Anterior cingulate cortex (tissue), 58 donors: ENCODE results near the gene MFSD11.
"Not testable (repeated sequence)": the region's sequence is repeated elsewhere in the genome, so short reads cannot be mapped to it uniquely, and the experiment has no call there.

Experiments
- DNase-seq, 58 donors: peaks; one replicate each; lab custom pipeline; 2025; lab: John Stamatoyannopoulos, UW

The MFSD11 gene

GRCh38 chr17:76725580-76726230, 12.2 kb upstream of the MFSD11 start:
- DNase-seq = peak in 35 of 58 donors; percentile 22 to 73 (median 57)

GRCh38 chr17:76726231-76726775, 11.6 kb upstream of the MFSD11 start, which contains the start of gene JMJD6:
Gene JMJD6 (minus strand): TSS chr17:76726606. CDS start chr17:76726475, 131 bp downstream.
- DNase-seq = peak; percentile 81 to 98 (median 96)

- peak in 39 of 58 donors; percentile 51 to 85 (median 73) for DNase-seq
Measured at GRCh38 chr17:76726776-76727718, 10.9 kb upstream of the MFSD11 start, which contains the start of gene METTL23. Gene METTL23 (plus strand): TSS chr17:76726839. CDS start chr17:76729711, 2,872 bp downstream.

- DNase-seq = no peak
Measured at GRCh38 chr17:76727745-76728456, 10.0 kb upstream of the MFSD11 start.

GRCh38 chr17:76731800-76732733, 5.9 kb upstream of the MFSD11 start:
- DNase-seq = not testable (repeated sequence)

- no peak for DNase-seq
Measured at GRCh38 chr17:76732734-76733617, 4.9 kb upstream of the MFSD11 start.

GRCh38 chr17:76733618-76733957, 4.3 kb upstream of the MFSD11 start:
- DNase-seq = no peak

- DNase-seq = no peak
Measured at GRCh38 chr17:76734080-76734840, 3.7 kb upstream of the MFSD11 start.

- no peak for DNase-seq
Measured at GRCh38 chr17:76735006-76735405, 2.9 kb upstream of the MFSD11 start.

GRCh38 chr17:76735586-76736348, 2.2 kb upstream of the MFSD11 start:
- DNase-seq = no peak

- DNase-seq = peak in 55 of 58 donors; percentile 10 to 79 (median 63)
Measured at GRCh38 chr17:76736349-76737081, 1.4 kb upstream of the MFSD11 start.

- peak; percentile 89 to 99 (median 98) for DNase-seq
Measured at GRCh38 chr17:76737082-76737675, 740 bp upstream of the MFSD11 start, which contains the start of gene SRSF2. Gene SRSF2 (minus strand): TSS chr17:76737331. CDS start chr17:76737160, 171 bp downstream.

GRCh38 chr17:76738468-76738850, 540 bp downstream of the MFSD11 start:
- no peak for DNase-seq

- DNase-seq = not testable (repeated sequence)
Measured at GRCh38 chr17:76739568-76740115, 1.7 kb downstream of the MFSD11 start.
